ENCODE results near the gene UQCRC2.
"Not testable (repeated sequence)": the region's sequence is repeated elsewhere in the genome, so short reads cannot be mapped to it uniquely, and the experiment has no call there.

The UQCRC2 gene

DNA sequence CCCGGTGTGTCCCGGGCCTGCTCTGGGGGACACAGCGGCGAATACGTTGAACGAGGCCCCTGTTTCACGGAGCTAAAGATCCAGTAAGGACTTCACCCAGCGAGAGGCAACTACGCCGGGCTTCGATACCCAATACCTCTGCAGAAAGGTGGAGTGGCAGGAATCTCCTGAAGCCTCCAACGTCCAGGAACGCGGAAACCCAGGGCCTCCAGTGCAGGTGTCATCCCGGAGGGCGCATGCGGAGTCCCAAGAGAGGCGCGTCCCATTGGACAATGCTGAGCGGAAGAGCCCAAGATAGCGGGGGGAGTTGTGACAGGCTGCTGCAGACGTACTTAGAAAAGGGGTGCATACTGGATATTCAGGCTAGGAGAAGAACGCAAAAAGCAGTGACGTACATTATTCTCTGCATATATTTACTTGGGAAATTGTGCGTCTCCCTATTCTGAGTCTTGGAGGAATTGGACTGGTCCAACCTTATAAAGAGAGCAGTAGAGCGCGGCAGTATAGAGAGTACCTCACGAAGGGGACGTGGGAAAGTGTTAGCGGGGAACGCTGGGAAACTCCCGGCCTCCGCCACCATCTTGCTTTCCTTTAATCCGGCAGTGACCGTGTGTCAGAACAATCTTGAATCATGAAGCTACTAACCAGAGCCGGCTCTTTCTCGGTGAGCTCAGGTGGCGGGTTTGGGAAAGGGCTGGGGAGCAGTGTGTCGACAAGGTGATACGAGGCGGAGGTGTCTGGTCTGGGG, at the start of gene UQCRC2:
Gene UQCRC2 (plus strand): TSS at position 569 of the 748 bp plus-strand sequence. CDS start 63 bp downstream, at position 632.
- DNase-seq = peak; percentile 97

DNA sequence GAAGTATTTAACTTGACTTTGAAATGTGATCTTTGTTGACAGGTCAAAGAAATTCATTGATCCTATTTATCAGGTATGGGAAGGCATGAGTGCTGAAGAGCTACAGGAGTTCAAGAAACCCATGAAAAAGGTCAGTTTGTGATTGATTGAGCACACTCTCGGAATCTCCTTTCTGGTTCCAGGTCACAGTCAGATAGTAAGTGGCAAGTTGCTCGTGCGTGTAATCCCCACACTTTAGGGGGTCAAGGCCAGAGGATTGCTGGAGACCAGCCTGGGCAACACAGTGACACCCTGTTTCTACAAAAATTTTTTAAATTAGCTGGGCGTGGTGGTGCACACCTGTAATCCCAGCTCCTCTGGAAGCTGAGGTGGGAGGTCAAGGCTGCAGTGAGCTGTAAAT, 20.5 kb upstream of the UQCRC2 start:
- DNase-seq = not testable (repeated sequence)

DNA sequence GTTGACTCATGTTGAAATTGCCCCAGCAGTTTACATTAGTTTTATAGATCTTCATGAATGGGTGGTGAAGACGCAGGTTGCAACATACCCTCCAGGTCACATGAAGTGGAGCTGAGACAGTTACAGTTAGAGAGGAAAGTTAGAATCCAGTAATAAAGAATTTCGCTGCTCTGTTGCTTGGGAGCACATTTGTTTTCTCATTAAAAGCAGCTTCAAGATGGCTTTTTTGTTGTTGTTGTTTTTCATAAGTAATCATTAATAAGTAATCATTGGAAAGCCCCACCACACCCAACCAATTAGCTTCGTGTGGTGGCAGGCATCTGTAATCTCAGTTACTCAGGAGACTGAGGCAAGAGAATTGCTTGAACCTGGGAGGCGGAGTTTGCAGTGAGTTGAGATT, 19.8 kb upstream of the UQCRC2 start:
- DNase-seq = not testable (repeated sequence)

DNA sequence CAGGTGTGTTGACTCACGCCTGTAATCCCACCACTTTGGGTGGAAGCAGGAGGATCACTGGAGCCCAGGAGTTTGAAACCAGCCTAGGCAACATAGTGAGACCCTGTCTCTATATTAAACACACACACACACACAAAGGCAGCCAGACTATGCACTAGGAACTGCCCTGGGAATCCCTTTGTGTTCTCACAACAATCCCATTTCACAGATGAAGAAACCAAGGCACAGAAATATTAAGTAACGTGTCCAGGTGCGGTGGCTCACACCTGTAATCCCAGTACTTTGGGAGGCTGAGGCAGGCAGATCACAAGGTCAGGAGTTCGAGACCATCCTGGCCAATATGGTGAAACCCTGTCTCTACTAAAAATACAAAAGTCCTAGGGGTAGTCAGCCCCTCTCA, 19.4 kb upstream of the UQCRC2 start:
- not testable (repeated sequence) for DNase-seq

DNA sequence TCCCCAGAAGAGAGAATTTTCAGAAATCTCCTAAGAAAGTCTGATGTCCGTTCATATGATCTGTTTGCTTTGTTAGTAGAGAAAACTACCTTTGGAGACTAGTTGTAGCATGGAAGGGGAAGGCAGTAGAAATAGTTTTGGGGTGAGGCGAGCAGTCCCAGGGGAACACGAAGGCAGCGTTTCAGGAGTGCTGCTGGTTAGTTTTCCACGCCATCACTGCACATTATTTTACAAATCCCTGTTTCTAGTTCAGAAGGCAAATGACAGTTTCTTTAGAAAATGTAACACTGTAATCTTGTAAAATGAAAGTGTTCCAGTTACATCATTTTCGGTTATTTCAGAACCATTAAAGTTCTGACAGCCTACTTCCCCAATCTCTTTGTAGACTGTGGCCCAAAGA, 16.9 kb upstream of the UQCRC2 start:
- not testable (repeated sequence) for DNase-seq

DNA sequence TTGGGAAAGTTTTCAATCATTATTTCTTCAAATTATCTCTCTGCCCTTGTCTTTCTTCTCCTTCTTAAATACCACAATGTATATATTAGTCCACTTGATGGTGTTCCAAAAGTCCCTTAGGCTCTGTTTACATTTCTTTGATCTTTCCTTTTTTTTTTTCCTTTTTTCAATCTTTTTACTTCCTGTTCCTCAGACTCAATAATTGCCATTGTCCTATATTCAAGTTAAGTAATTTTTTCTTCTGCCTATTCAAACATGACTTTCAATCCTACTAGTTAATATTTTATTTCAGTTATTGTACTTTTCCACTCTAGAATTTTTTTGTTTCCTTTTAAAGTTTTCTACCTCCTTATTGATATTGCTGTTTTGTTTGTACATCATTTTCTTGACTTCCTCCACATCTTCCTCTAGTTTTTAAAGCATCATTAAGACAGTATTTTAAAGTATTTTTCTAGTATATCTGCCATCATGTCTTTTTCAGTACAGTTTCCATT, 15.8 kb upstream of the UQCRC2 start:
- no peak for DNase-seq

DNA sequence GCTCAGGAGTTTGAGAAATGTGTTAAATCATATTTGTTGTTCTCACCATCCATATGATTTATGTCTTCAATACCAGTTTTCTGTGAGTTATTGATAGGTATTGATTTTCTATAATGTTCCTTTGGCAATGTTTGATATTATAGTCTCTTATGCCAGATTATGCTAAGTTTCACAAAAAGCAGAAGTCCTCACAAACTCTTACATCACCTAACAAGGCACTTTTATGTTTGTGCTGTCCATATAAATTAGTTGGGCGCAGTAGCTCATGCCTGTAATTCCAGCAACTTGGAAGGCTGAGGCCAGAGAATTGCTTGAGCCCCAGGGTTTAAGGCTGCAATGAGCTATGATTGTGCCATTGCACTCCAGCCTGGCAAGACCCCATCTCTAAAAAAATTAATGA, 12.6 kb upstream of the UQCRC2 start:
- no peak for DNase-seq

DNA sequence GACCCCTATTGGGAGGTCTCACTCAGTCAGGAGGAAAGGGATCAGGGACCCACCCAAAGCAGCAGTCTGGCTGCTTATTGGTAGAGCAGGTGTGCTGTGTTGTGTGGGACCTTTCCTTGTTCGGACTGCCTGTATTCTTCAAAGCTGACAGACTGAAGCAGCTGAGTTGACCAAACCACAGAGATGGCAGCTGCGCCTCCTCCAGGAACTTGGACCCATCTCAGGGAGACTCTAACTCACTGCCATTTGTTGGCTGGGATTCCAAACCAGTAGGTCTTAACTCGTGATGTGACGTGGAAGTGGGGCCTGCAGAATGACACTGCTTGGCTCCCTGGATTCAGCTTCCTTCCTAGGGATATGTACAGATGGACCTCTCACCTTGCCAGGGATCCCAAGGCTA, 9.6 kb upstream of the UQCRC2 start:
- no peak for DNase-seq

DNA sequence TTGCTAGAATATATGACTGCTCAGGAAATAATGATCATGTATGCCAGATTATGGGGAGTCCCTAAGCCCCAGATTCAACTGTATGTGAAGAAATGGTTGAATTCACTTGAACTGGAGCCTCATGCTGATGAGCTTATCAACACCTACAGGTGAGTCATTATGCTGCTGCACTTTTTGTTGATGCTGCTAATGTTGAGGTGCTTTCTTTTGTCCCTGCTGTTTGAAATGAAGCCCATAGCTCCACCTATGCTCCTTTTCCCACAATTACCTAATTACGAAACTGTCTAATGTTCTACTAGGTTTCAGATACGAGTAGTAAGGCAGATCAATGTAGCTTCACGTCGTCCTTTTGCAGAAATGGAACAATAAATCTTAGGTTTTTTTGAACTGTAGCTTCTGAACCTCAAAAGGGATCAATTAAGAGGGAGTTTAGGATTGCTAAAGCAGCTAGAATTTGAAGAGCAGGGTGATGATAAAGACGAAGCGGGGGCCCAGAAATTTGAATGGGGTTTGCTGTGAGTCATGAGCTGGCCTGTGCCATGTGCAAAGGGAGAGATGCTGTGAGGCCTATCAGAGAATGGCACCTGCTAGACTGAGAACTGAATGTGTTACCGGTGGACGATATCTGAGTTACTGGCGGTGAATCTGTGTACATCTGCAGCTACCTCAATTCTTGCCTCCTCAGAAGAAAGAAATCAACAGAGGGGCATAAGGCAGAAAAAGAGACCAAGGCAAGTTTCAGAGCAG, 6.1 kb upstream of the UQCRC2 start:
- DNase-seq = no peak

DNA sequence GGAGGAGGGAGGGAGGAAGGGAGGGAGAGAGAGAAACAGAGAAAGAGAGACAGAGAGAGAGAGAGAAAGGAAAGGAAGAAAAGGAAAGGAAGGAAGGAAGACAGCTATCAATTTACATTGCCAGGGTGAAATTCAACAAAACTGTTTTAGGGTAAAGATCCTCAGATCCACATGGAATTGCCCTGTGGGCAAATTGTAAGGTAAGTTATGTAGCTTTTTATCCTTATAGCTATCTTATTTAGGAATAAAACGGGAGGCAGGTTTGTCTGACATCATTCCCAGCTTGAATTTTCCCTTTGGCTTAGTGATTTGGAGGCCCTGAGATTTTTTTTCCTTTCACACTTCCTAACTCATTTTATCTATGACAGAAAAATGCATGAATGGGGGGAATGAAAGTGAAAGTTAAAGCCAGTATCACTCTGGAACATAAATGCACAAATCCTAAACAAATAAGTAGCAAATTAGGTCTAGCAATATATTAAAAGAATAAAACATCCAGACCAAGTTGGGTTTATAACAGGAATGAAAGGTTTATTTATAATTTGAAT, 3.4 kb upstream of the UQCRC2 start:
- no peak for DNase-seq

DNA sequence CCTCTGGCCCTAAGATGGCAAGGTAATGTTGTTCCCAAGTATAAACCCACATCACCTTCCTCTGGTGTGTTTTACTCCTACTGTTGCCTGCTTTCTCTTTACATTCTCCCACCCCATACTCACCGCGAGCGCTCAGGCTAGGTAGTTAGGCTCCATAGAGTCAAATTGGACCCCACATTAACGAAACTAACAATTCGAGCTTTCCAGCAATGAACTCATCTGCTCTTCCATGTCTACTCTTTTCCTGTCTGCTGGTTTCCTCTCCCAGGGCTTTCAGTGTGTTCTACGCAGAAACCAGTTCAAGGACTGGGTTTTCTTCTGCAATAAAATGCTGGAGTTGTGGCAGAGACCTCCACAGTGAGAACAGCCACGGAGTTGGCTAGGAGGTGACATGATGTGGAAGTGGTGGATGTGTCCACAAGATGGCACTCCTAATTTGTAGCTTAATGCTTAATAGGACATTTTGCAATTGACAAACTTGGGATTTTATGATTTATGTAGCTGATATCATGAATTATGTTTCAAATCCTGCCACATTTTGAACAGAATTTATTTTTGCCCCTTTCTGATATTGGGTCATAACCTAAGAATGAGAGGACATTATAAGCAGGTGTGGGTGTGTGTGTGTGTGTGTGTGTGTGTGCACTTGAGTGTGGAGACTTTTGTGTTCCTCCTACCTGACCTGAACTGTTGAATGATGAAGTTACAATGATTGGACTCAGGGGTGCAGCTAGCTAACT, 2.2 kb upstream of the UQCRC2 start:
- peak; percentile 78 for DNase-seq

DNA sequence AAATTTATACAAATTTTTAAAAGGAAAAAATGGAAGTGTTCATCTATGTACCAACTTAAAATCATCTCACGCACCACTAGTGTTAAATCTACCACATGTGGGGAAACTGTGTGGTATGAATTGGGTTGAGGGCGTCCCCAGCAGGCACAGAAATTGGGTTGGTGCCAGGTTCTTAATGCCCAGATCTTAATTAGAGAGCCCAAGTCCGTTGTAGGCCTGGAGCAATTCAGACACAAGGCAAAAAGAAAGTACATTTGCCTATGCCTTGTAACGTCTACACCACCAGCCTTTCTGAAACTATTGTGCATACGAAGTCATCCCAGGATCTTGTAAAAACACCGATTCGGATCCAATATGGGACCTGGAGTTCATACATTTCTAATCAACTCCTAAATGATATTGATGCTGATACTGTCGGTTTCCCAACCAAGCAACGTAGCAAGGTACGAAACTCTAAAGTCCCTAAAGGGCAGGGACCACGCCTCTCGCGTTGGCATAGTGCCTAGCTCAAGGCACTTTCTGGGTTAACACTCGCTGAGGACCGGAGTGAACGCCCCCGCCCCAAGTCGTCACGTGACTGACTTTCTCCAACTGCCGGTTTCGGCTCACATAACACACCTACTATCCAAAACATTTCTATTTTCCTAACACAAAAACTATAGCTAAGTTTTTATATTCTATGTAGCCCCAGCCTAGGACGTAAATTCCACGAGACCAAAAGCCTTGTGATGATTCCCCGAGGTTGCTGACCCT, 945 bp upstream of the UQCRC2 start:
- peak; percentile 95 for DNase-seq

DNA sequence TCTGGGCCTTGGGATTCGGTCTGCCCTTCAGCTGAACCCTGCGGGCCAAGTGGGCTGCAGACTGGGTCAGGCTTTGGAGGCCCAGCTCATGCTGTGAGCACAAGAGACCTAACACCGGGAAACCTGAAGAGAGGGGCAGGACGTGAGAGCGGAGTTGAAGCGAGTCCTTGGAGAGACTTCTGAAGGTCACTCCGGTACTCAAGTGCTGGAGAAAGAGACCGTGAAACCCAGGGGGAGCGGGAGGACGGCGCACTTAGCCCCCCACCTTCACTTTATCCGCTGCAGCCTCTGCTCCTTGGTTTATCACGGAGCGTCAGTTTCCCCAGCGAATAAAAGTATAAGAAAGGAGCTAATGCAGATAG, 361 bp downstream of the UQCRC2 start:
- DNase-seq = no peak

DNA sequence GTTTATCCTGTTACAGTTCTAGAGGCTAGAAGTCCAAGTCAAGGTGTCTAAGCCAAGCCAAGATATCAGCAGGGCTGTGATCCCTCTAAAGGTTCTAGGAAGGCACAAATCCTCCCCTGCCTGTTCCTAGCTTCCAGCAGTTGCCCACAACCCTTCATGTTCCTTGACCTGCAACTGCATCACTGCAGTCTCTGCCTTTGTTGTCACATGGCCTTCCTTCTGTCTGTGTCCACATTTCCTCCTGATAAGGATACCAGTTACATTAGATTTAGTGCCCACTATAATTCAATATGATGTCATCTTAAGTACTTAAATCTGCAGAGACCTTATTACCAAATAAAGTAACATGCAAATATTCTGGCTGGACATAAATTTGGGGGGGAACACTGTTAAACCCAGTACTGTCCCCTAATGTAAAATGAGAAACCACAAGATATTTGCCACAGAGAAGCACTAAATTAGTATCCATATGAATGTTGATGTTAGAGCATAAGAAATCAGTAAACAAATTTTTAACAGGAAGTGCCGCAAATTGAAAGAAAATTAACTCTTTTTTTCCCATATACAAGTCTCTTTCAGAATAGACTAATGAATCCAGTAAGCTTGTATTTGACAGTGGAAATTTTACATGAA, 4.7 kb downstream of the UQCRC2 start:
- DNase-seq = peak; percentile 52

DNA sequence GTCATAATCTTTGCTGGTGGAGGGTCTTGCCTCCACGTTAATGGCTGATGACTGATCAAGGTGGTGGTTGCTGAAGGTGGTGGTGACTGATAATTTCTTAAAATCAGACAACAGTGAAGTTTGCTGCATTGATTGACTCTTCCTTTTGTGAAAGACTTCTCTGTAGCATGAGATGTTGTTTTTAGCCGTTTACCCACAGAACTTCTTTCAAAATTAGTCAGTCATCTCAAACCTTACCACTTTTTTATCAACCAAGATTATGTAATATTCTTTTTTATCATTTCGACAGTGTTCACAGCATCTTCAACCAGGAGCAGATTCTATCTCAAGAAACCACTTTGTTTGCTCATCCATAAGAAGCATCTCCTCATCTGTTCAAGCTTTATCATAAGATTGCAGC, 5.9 kb downstream of the UQCRC2 start:
- DNase-seq = peak; percentile 73

DNA sequence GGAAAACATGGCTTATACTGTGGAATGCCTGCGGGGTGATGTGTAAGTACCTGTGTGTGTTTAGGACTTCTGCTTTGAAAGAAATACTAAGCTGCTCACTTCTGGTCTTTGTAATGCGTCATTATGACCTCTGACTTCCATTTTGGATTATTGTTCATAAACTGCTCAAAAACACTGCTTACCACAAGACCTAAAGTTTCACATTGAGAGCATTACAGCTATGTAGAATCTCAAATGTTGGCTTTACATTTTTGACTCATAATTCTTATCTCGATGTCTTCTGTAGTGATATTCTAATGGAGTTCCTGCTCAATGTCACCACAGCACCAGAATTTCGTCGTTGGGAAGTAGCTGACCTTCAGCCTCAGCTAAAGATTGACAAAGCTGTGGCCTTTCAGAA, 9.3 kb downstream of the UQCRC2 start:
- DNase-seq = no peak

DNA sequence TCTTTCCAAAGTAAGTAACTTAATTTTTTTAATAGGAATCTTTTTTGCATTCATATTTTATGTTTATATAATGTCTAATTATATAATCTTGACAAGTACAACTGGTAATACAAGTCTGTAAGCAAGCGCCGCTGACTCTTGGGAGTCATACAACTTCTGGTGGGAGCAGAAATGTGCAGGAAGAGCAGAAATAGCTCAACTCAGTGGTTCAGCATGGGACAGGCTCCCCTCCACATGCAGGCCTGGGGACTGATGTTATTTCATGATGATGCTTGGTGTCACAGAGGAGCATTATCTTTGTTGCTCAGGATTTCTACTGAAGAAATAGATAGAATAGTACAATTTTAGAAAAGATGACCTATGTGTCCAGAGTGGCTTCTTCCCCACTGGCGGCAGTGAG, 10.7 kb downstream of the UQCRC2 start:
- no peak for DNase-seq

DNA sequence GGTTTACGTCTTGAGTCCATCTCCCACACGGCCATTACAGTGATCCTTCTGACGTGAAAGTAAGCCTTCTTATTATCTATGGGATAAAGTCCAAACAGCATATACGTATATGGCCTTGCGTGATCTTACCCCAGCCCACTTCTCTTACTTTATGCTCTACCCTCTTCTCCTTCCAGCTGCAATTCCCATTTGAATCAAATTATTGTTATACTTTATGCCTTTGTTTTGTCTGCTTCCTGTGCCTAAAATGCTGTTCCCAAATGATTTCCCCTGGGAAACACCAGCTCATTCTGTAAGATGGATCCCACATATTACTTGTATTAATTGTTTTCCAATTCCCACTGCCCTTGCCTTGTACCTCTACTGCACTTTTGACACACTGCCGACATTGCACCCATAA, 11.2 kb downstream of the UQCRC2 start:
- DNase-seq = no peak

DNA sequence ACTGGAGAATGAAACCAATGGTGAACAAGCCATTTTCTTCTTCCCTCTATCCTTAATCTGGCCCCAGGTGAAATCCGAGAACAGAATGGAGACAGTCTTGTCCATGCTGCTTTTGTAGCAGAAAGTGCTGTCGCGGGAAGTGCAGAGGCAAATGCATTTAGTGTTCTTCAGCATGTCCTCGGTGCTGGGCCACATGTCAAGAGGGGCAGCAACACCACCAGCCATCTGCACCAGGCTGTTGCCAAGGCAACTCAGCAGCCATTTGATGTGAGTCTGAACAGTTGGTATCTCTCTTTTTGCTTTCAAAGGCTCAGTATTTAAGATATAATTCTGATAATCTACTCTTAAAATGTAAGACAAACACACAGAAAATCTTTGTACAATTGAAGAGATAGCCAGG, 18.7 kb downstream of the UQCRC2 start:
- DNase-seq = no peak

DNA sequence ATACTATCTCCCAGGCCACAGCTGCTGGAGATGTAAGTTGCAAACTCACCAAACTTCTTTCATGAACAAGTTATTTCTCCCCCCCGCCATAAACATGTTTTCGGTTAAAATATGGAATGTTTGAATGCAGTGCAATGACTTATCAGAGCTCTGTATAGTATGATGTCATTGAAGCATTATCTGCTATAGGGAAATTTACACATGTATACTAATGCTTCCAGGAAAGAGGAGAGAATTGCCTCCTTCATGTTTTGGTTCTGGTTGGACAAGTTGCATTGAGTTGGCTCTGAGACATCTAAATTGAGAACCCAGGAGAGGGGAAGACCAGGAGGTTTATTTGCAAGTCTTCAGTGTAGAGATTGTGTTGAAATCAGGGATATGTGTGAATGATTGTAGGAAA, 20.8 kb downstream of the UQCRC2 start:
- DNase-seq = no peak

DNA sequence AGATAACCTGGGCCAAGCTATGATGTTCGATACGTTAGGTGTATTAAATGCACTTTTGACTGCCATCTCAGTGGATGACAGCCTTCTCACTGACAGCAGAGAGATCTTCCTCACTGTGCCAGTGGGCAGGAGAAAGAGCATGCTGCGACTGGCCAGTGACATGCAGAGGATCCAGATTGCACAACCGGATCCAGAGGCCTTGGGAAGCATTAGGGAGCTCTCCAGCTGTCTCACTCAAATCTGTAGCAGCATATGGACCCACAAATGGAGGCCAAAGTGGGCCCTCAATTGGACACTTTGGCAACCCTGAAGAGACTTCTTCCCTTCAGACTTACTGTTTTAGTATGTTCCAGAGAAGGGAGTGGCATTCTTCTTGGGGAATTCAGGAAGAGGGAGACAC, 26.9 kb downstream of the UQCRC2 start:
- DNase-seq = no peak

DNA sequence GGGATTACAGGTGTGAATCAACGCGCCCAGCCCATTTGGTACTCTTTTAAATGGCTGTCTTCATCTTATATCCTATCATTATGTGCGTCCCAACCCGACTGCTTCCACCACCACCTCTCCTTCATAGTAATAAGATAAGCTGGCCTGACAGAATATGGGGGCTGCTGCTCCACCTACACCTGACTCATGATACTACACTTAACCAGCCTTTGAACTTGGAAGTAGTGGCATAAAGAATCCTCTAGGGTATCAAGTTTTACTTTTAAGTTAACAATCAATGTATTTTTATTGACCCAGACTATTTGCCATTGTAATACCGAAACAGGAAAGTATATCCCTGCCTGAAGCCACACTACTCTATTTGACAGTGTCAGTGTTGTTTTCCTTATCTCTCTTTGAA, 28.9 kb downstream of the UQCRC2 start:
- DNase-seq = peak; percentile 23

All from hematopoietic multipotent progenitor cell treated with erythropoietin and hydrocortisone succinate and interleukin-3 and kit ligand, for 4 days (in vitro differentiated cells).